A549 treated with Hydrocortisone at 1 μM for 4 hours (cell line): Measurements from ENCODE around the gene PTDSS2. TPM values are rescaled to one million over a fixed set of nuclear protein-coding genes. Genes with fewer than 3 reads are reported as not detected.

Experiments used
- total RNA-seq: library from RNA; stranded (reverse); fragments of 200-300 nt; extraction: Qiagen RNA extraction; gene quantifications from 5 replicates; pipeline ENCODE4 v1.2.3, GENCODE V29; 2022

Gene PTDSS2
- 37.1 to 44.4 TPM (median 42.1 TPM) in 5 replicates for total RNA-seq

DNA sequence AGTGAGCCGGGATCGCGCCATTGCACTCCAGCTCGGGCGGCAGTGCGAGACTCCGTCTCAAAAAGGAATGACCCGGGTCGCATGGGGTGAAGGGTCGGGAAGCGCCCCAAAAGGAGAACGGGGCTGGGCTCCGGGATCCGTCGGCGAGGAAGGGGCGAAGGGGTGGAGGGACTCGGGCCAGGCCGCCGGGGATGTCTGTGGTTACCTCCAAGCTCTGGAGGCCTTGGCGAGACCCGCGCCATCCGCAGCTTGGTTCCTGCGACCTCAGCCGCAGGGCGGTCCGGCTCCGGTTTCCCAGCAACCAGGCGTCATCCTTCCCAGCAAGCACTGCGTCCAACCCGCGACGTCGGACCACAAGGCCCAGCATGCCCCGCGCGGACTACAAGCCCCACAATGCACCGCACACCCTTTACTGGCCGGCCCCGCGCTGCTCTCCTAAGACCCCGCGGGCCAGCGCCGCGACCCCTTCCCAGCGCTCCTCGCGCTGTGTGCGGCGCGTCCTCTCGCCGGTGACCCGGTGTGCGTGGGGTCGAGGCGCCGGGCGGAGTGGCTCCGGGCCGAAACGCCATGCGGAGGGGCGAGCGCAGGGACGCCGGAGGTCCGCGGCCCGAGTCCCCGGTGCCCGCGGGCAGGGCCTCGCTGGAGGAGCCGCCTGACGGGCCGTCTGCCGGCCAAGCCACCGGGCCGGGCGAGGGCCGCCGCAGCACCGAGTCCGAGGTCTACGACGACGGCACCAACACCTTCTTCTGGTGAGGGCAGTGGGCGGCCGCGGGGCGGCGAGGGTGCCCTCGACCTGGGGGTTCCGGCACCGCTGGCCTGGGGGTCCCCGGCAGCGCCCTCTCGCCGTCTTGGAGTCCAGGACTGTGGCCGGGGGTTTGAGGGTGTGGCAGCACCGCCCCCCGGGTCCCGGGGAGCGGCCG, at the start of gene PTDSS2:
Gene PTDSS2, plus strand, starts transcription at position 391 of the 920 bp plus-strand sequence. Its CDS starts 177 bp downstream, at position 568.

DNA sequence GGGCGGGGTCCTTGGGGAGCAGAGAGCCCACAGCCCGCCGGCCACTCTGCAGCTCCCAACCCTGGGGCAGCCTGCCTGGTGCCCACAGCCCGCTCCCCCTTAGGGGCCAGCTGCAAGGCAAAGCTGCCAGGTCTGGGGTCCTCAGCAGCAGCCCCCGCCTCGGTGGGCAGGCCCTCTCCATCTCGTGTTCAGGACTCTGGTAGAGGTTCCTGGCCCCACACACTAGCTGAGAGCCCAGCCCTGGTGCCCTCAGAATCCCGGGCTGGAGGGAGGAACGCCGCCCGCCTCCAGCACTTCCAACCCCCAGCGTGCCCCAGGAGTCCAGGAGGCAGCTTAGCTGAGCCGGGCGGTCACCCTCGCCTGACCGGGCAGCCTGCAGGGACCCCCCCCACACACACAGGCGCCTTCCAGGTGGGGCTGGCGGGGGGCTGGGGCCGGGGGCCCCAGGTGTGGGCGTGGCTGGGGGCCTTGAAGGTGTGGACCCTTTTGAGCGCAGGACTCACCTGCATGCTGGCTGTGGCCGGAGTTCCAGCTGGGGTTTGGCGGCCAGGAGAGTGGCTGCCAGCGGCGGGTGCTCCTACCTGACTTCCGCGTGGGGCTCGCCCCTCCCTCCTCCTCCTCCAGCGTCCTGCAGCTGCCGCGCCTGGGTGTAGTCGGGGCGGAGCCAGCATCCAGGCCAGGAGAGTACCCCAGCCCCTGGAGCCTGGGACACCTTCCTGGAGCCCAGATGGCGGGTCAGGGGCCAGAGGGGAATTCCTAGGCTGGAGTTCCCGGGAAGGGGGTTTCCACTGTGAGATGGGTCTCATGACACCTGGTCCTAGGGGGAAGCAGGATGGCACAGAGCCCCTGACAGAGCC, 8.4 kb upstream of the PTDSS2 start, which contains the start of gene ANO9:
Gene ANO9, minus strand, starts transcription at position 594 of the 857 bp plus-strand sequence. Its CDS starts 85 bp downstream, at position 509.

DNA sequence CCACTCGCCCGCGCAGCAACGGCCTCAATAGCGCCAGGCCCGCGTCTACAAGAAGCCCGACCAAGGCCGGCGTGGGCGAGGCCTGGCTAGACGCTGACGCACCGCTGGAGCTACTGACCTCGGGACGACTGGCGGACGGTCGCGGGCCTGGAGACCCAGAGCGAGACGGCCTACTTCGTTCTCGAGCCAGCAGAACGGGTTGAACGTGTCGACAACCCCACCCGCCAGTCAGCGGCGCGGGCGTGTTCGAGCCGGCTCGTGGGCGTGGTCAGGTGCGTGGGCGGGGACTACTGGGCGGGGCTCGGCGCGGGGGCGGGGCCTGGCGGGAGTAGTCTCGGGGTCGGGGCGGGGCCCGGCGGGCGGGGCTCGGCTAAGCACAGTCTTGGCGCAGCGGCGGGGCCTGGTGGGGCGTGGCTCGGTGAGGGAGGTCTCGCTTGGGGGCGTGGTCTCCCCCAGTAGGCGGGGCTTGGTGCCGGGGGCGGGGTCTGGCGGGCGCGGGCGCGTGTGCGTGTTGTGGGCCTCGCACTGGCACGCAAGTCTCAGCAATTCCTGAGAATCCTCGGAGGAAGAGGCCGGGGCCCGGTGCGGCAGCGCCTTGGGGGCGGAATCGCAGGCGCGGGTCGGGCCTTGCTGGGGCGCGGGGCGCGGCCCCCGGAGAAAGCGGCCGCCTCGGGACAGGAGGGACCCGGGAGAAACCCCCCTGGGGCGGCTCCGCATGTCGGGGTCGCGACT, 57.1 kb downstream of the PTDSS2 start, which contains the start of gene RNH1:
Gene RNH1, minus strand, starts transcription at position 248 of the 732 bp plus-strand sequence. CDS start 5,080 bp downstream, outside the sequence.

DNA sequence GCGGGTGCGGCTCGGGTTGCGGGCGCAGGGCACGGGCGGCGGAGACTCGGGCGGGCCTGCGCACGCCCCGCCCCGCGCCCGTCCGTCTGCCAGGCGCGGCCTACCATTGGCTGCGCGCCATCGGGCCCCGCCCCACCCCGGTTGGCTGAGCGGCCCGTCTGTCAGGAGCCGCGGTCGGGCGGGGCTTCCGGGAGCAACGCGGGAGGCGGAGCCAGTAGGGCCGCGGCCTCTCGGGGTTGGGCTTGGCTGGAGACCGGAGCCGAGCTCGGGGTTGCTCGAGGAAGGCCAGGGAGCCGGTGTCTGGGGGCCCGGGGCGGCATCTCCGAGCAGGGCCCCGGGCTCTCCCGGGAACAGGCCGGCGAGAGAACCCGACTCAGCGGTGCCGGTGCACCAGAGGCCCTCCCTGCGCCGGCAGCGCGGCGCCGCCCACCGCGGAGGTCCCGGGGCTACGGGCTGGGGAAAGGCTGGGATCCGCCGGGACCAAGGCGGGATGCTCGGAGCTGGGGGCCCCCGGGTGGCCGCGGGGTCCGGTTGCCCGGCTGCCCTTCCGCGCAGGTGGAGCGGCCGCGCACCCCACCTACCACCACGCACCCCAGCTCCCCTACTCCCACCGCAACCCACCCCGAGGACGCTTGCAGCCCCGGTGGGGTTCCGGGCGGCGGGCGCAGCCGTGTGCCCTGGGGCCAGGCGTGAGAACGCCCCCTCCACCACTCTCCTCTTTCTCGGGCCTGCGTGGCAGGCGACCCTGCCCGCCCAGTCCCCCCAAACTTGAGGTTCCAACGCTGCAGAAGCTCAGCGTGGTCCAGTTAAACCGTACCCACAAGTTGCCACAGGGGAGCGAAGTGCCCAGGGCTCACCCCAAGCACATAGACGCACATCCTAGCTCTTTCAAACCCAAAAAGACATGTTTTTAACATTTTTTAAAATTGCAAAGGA, 85.7 kb downstream of the PTDSS2 start, which contains the start of gene HRAS:
Gene HRAS, minus strand, starts transcription at position 58 of the 936 bp plus-strand sequence.

DNA sequence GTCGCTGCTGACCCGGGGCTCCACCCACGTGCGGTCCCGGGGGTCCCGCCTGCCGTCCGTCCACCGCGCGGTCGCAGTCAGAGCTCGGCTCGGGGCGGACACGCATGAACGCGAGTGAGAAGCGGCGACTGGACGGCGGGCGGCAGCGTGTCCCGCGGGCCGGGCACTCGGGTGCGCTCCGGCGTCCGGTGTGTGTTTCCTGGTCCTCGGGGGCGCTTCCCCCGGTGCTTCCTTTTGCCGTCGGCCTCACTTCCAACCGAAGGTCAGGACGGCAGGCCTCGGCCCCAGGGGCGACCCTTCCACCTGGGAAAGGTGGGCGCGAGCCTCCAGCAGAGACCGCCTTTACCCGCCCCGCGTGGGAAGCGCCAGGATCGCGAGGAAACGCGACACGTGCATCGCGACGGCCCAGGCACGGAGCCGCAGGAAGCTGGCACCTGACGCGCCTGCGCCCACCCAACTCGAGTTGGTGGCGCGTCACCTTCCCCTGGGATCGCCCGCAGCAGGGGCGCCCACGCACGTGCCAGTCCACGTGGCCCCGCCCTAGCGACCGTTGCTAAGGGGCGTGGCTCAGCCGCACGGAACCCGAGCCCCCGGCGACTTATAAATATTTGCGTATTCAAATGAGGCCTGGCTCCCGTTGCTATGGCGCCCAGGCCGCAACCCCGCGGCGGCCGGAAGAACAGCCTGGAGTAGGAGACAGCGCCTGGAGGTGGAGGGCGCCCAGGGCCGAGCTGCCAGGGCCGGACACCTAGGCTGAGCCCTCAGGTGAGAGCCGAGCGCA, 87.0 kb downstream of the PTDSS2 start, which contains the start of gene LRRC56:
Gene LRRC56, plus strand, starts transcription at position 687 of the 781 bp plus-strand sequence. CDS start 3,158 bp downstream, outside the sequence.

Other genes with a start within 250 kb of the PTDSS2 start
- gene BET1L, start 242.9 kb upstream of the PTDSS2 start, total RNA-seq = 40.7 to 46.8 TPM (median 45.2 TPM) in 5 replicates
- 112 to 140 TPM (median 118 TPM) in 5 replicates for gene RIC8A, start 242.6 kb upstream of the PTDSS2 start, total RNA-seq
- 21.1 to 23.3 TPM (median 22.4 TPM) in 5 replicates for gene SIRT3, start 213.9 kb upstream of the PTDSS2 start, total RNA-seq
- 158 to 202 TPM (median 174 TPM) in 5 replicates for gene PSMD13, start 213.3 kb upstream of the PTDSS2 start, total RNA-seq
- not detected in 5 replicates for gene NLRP6, start 171.9 kb upstream of the PTDSS2 start, total RNA-seq
- 7.9 to 11.7 TPM (median 9.8 TPM) in 5 replicates for gene PGGHG, start 161.2 kb upstream of the PTDSS2 start, total RNA-seq
- not detected in 5 replicates for gene IFITM5, start 150.8 kb upstream of the PTDSS2 start, total RNA-seq
- gene IFITM2, start 142.5 kb upstream of the PTDSS2 start, total RNA-seq = 47.3 to 65.1 TPM (median 64.3 TPM) in 5 replicates
- 0.23 to 0.38 TPM (median 0.36 TPM) in 5 replicates for gene IFITM1, start 136.2 kb upstream of the PTDSS2 start, total RNA-seq
- gene IFITM3, start 129.4 kb upstream of the PTDSS2 start, total RNA-seq = 18.9 to 33.8 TPM (median 32.9 TPM) in 5 replicates
- 11.1 to 17.5 TPM (median 15.4 TPM) in 5 replicates for gene B4GALNT4, start 80.8 kb upstream of the PTDSS2 start, total RNA-seq
- gene PKP3, start 56.1 kb upstream of the PTDSS2 start, total RNA-seq = 29.7 to 39.3 TPM (median 38.3 TPM) in 5 replicates
- 49.9 to 91.7 TPM (median 86.6 TPM) in 5 replicates for gene SIGIRR, start 35.3 kb upstream of the PTDSS2 start, total RNA-seq
- gene ANO9, start 8.3 kb upstream of the PTDSS2 start, total RNA-seq = 0.75 to 1.4 TPM (median 0.89 TPM) in 5 replicates
- 143 to 179 TPM (median 169 TPM) in 5 replicates for gene RNH1, start 57.0 kb downstream of the PTDSS2 start, total RNA-seq
- gene HRAS, start 85.3 kb downstream of the PTDSS2 start, total RNA-seq = 107 to 177 TPM (median 154 TPM) in 5 replicates
- gene LRRC56, start 87.2 kb downstream of the PTDSS2 start, total RNA-seq = 0.71 to 0.86 TPM (median 0.81 TPM) in 5 replicates
- gene LMNTD2, start 110.5 kb downstream of the PTDSS2 start, total RNA-seq = 1.9 to 2.8 TPM (median 2.7 TPM) in 5 replicates
- gene RASSF7, start 110.7 kb downstream of the PTDSS2 start, total RNA-seq = 50.5 to 64.1 TPM (median 51.3 TPM) in 5 replicates
- gene PHRF1, start 126.2 kb downstream of the PTDSS2 start, total RNA-seq = 34.9 to 36.8 TPM (median 35.7 TPM) in 5 replicates
- 6.2 to 7.7 TPM (median 6.8 TPM) in 5 replicates for gene IRF7, start 165.7 kb downstream of the PTDSS2 start, total RNA-seq
- 0.03 to 0.13 TPM (median 0.03 TPM) in 3 of 5 replicates, not detected in the others for gene CDHR5, start 174.7 kb downstream of the PTDSS2 start, total RNA-seq
- gene SCT, start 176.9 kb downstream of the PTDSS2 start, total RNA-seq = not detected in 5 replicates
- gene DRD4, start 187.0 kb downstream of the PTDSS2 start, total RNA-seq = 0.10 to 0.31 TPM (median 0.22 TPM) in 5 replicates
- gene DEAF1, start 244.9 kb downstream of the PTDSS2 start, total RNA-seq = 29.4 to 37.4 TPM (median 34.6 TPM) in 5 replicates
- 8.8 to 11.2 TPM (median 11.0 TPM) in 5 replicates for gene TMEM80, start 245.5 kb downstream of the PTDSS2 start, total RNA-seq